ENCODE measurements around the gene EYS.
"Not testable (repeated sequence)": the region's sequence is repeated elsewhere in the genome, so short reads cannot be mapped to it uniquely, and the experiment has no call there.

Gene EYS

GRCh38 chr6:63757826-63758225 lies 1949.2 kb downstream of the EYS start:
- TF ChIP-seq, protein P1, sequence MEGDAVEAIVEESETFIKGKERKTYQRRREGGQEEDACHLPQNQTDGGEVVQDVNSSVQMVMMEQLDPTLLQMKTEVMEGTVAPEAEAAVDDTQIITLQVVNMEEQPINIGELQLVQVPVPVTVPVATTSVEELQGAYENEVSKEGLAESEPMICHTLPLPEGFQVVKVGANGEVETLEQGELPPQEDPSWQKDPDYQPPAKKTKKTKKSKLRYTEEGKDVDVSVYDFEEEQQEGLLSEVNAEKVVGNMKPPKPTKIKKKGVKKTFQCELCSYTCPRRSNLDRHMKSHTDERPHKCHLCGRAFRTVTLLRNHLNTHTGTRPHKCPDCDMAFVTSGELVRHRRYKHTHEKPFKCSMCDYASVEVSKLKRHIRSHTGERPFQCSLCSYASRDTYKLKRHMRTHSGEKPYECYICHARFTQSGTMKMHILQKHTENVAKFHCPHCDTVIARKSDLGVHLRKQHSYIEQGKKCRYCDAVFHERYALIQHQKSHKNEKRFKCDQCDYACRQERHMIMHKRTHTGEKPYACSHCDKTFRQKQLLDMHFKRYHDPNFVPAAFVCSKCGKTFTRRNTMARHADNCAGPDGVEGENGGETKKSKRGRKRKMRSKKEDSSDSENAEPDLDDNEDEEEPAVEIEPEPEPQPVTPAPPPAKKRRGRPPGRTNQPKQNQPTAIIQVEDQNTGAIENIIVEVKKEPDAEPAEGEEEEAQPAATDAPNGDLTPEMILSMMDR (conservative IDR thresholded peaks at IDR 0.05) = no peak
- no peak for TF ChIP-seq ZFX (IDR thresholded peaks at IDR 0.05)
- no peak overlapping the region for H3K27ac ChIP-seq

GRCh38 chr6:63757275-63757674 lies 1949.8 kb downstream of the EYS start:
- H3K27ac ChIP-seq = not testable (repeated sequence)

GRCh38 chr6:63750400-63750799 lies 1956.6 kb downstream of the EYS start:
- no peak overlapping the region for H3K27ac ChIP-seq
- TF ChIP-seq, protein P1 (conservative IDR thresholded peaks at IDR 0.05) = no peak
- no peak for TF ChIP-seq ZFX (IDR thresholded peaks at IDR 0.05)

- no peak overlapping the region for H3K27ac ChIP-seq
- TF ChIP-seq ZFX (IDR thresholded peaks at IDR 0.05) = no peak
- TF ChIP-seq, protein P1 (conservative IDR thresholded peaks at IDR 0.05) = no peak
Observed at GRCh38 chr6:63745784-63746183, 1961.2 kb downstream of the EYS start.

DNA sequence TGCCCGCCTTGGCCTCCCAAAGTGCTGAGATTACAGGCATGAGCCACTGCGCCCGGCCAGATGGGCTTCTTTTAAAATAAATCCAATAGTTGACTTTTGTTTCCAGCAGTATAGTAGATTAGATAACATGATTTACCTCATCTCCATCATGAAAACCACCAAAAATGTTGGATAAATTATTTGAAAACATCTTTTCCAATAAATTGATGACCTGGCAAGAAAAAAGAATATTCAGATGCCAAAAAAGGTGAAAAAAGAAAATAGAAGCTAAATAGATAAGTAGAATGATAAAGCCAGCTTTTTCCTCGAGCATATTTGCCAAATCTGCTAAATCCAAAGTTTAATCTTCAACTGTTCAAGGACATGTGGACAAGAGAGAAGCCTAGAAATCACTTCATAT lies 1962.2 kb downstream of the EYS start:
- TF ChIP-seq ZFX (IDR thresholded peaks at IDR 0.05) = no peak
- TF ChIP-seq, protein P1 (conservative IDR thresholded peaks at IDR 0.05) = no peak
- no peak overlapping the region for H3K27ac ChIP-seq

- TF ChIP-seq ZFX (IDR thresholded peaks at IDR 0.05) = no peak
- TF ChIP-seq, protein P1 (conservative IDR thresholded peaks at IDR 0.05) = no peak
- H3K27ac ChIP-seq = no peak overlapping the region
Observed at GRCh38 chr6:63743691-63744090, 1963.3 kb downstream of the EYS start.

- no peak overlapping the region for H3K27ac ChIP-seq
- TF ChIP-seq, protein P1 (conservative IDR thresholded peaks at IDR 0.05) = no peak
- no peak for TF ChIP-seq ZFX (IDR thresholded peaks at IDR 0.05)
Observed at GRCh38 chr6:63742060-63742459, 1965.0 kb downstream of the EYS start.

GRCh38 chr6:63740709-63741108 lies 1966.3 kb downstream of the EYS start:
- no peak for TF ChIP-seq ZFX (IDR thresholded peaks at IDR 0.05)
- TF ChIP-seq, protein P1 (conservative IDR thresholded peaks at IDR 0.05) = no peak
- no peak overlapping the region for H3K27ac ChIP-seq

All from C4-2B (cell line).